HG03135 (cell line): ENCODE data around the gene TSHZ2.
"Not testable (repeated sequence)": the region's sequence is repeated elsewhere in the genome, so short reads cannot be mapped to it uniquely, and the experiment has no call there.

ENCODE experiments used
- ATAC-seq: cut with Tn5 transposase; IDR thresholded peaks from one replicate; pipeline ENCODE4 v1.9.1; 2021; ENCODE audit warnings: mild to moderate bottlenecking, moderate library complexity; ENCODE audit not compliant: unreplicated experiment

The TSHZ2 gene

DNA sequence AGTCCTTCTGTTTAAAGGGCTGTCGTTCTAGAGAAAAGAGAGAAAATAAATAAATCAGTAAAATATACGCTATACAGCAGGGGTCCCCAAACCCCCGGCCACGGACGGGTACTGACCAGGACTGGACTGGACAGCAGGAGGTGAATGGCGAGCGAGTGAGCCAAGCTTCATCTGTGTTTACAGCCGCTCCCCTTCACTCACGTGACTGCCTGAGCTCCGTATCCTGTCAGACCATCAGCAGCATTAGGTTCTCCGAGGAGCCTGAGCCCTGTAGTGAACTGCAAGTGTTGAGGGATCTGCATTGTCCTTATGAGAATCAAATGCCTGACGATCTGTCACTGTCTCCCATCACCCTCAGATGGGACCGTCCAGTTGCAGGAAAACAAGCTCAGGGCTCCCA lies 545.0 kb downstream of the TSHZ2 start:
- ATAC-seq = no peak

DNA sequence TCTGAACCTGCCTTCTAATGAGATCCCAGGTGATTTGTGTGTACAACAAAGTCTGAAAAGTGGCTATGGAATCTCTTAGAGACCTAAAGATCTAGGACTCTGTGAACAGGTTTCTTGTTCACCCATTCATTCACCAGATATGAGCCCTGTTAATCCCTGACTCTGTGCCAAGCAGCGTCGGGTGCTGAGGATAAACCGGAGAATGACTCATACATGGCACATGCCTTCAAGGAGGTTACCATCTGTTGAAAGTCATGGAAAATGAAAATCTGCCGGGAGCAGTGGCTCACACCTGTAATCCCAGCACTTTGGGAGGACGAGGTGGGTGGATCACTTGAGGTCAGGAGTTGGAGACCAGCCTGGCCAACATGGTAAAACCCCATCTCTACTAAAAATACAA lies 549.3 kb downstream of the TSHZ2 start:
- not testable (repeated sequence) for ATAC-seq

DNA sequence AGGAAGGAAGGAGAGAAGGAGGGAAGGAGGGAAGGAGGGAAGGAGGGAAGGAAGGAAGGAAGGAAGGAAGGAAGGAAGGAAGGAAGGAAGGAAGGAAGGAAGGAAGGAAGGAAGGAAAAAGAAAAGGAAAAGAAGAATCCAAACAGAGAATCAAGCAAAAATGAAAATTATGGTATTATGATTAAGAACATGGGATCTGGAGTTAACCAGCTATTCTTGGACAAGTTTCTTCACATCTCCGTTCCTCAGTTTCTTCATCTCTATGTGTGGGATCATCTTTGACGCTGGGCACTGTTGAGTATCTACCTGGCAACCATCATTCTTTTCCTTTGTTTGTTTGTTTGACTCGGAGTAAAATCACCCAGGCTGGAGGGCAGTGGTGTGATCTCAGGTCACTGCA lies 549.9 kb downstream of the TSHZ2 start:
- ATAC-seq = no peak

DNA sequence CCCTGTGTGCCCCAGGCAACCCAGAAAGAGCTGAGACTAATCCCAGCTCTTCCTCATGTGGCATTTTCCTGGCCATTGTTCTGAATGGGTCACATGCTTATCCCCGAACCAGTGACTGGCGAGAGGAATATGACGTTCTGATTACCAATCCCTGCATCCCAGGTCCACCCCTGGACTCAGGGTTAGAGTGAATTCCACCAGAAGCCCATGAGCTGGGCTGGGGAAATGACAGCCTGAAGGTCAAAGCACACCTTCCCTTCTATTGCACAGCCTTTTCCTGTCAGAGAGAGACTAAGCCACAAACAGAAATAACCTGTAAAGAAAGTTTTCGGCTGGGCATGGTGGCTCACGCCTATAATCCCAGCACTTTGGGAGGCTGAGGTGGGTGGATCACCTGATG lies 550.5 kb downstream of the TSHZ2 start:
- ATAC-seq = no peak

DNA sequence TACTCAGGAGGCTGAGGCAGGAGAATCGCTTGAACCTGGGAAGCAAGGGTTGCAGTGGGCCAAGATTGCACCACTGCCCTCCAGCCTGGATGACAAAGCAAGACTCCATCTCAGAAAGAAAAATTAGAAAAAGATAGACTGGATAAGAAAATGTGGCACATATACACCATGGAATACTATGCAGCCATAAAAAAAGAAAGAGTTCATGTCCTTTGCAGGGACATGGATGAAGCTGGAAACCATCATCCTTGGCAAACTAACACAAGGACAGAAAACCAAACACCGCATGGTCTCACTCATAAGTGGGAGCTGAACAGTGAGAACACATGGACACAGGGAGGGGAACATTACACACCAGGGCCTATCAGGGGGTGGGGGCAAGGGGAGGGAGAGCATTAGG lies 551.5 kb downstream of the TSHZ2 start:
- not testable (repeated sequence) for ATAC-seq

DNA sequence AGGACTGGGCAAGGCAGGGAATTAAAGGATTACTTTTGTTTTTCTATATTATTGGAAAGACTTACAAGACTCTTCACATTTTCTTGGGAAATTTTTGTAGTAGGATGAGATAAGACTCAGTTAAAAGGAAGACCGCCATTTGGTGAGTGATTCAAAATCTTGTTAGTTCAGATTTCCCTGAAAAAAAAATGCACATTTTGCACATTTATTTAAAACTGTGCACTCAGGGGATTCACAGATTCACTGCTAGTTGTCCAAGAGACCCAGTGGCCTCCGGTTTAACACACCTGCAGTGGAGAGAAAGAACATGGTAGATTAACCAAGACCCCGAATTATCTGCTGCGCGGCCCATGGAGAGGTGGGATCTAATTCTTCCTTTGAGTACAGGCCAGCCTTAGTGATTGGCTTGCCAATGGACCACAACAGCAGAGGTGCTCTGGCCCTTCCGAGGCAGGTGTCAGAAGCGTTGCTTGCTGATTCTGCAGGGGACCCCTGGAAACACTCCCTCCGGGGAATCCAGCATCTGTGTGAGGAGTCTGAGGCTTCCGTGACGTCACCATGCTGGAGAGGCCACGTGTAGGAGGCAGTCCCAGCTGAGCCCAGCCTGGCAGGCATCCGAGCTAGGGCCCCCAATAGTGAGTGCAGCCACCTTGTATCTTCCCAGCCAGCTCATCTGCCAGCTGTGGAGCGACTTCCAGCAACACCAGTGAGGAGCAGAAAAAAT lies 552.6 kb downstream of the TSHZ2 start:
- no peak for ATAC-seq

DNA sequence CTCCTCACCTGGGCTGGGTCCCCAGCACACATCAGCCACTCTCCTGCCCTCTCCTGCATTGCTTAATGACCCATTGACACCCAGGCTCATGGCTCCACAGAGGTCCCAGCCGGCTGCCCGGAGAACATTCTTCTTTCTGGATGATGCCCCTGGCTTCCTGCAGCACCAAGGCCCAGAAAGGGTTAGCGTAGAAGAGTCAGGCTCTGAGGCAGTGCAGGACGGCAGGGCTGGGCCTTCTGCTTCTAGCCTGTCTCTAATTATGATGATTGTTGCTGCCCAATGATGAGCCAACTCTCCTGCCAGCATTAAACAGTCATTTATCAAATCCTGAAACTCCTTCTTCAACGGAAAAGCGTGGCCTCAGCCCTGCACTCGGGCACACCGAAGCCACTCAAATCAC lies 555.0 kb downstream of the TSHZ2 start:
- ATAC-seq = no peak

DNA sequence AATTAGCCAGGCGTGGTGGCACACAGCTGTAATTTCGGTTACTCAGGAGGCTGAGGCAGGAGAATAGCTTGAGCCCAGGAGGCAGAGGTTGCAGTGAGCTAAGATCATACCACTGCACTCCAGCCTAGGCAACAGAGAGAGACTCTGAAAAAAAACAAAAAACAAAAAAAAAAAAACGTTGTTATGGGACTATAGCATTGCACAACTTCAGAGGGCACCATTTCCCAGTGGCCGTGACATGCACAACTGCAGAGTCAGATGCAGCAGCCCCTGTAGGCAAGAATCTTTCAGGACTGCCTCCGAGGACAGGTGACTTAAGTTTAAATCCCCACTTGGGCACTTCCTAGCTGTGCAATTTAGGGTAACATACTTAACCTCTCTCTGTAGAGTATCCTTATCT lies 557.5 kb downstream of the TSHZ2 start:
- no peak for ATAC-seq

DNA sequence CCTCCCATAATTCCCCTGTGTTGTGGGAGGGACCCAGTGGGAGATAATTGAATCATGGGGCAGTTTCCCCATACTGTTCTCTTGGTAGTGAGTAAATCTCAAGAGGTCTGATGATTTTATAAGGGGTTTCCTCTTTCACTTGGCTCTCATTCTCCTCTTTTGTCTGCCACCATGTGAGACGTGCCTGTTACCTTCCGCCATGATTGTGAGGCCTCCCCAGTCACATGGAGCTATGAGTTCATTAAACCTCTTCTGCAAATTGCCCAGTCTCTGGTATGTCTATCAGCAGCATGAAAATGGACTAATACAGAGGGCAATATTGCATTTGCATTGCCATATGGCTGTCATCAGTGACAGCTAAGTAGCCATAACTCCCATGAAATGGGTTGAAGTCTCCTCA lies 558.3 kb downstream of the TSHZ2 start:
- no peak for ATAC-seq

DNA sequence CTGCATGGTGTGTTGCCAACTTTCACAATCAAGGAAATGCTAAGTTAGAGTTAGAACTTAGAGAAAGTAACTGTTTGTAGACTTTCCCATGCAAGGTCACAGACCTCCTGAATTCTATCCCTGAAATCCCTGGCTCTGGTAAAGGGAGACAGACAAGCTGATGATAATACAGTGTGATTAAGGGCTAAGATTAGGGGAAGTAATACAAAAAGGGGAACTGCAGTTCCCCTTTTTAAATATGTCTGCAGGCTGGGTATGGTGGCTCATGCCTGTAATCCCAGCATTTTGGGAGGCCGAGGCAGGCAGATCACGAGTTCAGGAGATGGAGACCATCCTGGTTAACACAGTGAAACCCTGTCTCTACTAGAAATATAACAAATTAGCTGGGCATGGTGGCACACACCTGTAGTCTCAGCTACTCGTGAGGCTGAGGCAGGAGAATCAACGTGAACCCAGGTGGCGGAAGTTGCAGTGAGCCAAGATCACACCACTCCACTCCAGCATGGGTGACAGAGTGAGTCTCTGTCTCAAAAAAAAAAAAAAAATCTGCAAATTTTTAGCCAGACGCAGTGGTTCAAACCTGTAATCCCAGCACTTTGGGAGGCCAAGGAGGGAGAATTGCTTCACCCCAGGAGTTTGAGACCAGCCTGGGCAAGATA lies 560.6 kb downstream of the TSHZ2 start:
- ATAC-seq = not testable (repeated sequence)

DNA sequence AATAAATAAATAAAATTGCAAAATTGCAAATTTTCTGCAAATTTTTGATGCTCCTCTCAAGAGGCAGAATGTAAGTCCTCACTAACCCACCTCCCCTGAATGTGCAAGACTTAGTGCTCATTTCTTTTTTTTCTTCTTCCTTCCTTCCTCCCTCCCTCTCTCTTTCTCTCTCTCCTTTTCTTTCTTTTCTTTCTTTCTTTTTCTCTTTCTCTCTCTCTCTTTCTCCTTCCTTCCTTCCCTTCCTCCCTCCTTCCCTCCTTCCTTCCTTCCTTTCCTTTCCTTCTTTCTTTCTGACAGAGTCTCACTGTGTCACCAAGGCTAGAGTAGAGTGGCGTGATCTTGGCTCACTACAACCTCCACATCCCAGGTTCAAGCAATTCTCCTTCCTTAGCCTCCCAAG lies 561.3 kb downstream of the TSHZ2 start:
- ATAC-seq = no peak

DNA sequence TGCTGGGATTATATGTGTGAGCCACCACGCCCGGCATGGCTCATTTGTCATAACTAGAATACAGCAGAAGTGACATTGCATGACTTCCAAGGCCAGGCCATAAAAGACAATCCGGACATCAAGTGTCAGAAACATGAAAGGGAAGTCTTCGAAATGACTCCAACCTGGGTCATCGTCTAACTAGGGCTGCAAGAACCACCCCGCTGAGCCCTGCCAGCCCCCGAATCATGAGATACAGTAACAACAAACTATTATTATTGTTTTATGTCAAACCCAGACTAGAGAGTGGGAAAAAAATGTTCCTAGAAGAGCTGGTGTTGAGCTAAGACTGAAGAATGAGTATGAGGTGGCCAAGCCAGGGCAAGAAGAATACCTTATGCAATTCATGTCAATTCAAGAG lies 561.9 kb downstream of the TSHZ2 start:
- no peak for ATAC-seq

DNA sequence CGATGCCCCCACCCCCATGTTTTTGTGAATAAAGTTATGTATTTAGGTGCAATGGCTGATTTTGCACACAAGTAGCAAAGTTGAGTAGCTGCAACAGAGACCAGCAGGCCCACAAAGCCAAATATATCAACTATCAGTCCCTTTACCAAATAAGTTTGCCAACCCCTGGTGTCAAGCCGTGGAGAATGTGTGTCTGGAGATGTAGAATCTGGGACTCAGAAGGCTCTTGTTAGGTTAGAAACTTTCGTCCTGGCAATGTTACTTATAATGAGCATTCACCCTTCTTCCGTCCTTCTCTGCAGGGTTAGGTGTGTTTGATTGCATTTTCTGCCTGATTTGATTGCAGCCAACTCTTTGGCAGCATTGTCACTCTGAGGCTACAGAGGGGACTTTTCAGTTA lies 563.7 kb downstream of the TSHZ2 start:
- no peak for ATAC-seq

DNA sequence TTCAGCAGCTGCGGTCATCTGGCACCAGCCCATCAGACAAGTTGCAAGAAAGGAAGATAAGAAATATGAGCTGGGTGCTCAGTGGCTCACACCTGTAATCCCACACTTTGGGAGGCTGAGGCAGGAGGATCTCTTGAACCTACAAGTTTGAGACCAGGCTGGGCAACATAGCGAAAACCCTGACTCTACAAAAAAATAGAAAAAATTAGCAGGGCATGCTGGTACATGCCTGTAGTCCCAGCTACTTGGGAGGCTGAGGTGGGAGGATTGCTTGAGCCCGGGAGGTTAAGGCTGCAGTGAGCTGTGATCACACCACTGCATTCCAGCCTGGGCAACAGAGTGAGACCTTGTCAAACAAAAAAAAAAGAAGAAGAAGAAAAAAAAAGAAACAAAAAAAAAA lies 564.2 kb downstream of the TSHZ2 start:
- not testable (repeated sequence) for ATAC-seq

DNA sequence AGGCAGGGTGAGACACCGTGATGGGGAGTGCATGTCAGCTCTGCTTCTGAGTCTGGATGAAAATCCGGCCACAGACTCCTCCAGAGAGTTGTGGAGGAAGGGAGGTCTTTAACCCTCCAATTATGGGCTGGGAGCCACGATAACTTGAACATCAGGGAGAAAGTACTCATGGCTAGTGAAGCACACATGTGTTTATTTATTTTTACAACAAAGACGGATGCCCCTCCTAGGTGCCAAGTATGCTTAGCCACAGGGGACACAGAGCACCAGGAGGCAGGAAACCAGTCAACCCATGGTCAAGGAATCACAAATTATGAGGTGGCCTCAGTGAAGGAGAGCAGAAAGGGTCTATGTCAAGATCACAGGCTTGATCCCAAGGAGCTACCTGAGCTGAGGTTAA lies 567.4 kb downstream of the TSHZ2 start:
- ATAC-seq = no peak
